Activated CD8-positive, alpha-beta memory T cell treated with anti-CD3 and anti-CD28 coated beads for 24 hours (primary cell): ENCODE results near the gene KIF3A.
A peak's percentile ranks its signal among the peaks of the same experiment; 100 is the strongest.

Source experiments
- DNase-seq: peaks from one replicate; pipeline ENCODE4 v3.0.0-alpha.2; 2020

KIF3A gene

GRCh38 chr5:132770476-132771159 lies 33.3 kb upstream of the KIF3A start:
- no peak for DNase-seq

GRCh38 chr5:132768485-132768868 lies 31.1 kb upstream of the KIF3A start:
- DNase-seq = no peak

GRCh38 chr5:132767150-132767549 lies 29.8 kb upstream of the KIF3A start:
- DNase-seq = no peak

GRCh38 chr5:132766806-132767055 lies 29.4 kb upstream of the KIF3A start:
- DNase-seq = no peak

- DNase-seq = peak; percentile 51
Observed at GRCh38 chr5:132766020-132766805, 28.9 kb upstream of the KIF3A start.

GRCh38 chr5:132765311-132766019 lies 28.1 kb upstream of the KIF3A start:
- peak; percentile 51 for DNase-seq

GRCh38 chr5:132764671-132765238 lies 27.4 kb upstream of the KIF3A start:
- DNase-seq = peak; percentile 45

GRCh38 chr5:132764051-132764450 lies 26.7 kb upstream of the KIF3A start:
- DNase-seq = no peak

- DNase-seq = peak; percentile 48
Observed at GRCh38 chr5:132763181-132764036, 26.1 kb upstream of the KIF3A start.

GRCh38 chr5:132762246-132763000 lies 25.1 kb upstream of the KIF3A start:
- DNase-seq = peak; percentile 51

GRCh38 chr5:132761321-132762240 lies 24.2 kb upstream of the KIF3A start:
- peak; percentile 47 for DNase-seq

GRCh38 chr5:132760601-132761317 lies 23.4 kb upstream of the KIF3A start:
- DNase-seq = peak; percentile 47

- peak; percentile 44 for DNase-seq
Observed at GRCh38 chr5:132760049-132760420, 22.7 kb upstream of the KIF3A start.

GRCh38 chr5:132759114-132760048 lies 22.0 kb upstream of the KIF3A start:
- DNase-seq = peak; percentile 52

- peak; percentile 26 for DNase-seq
Observed at GRCh38 chr5:132758451-132758850, 21.1 kb upstream of the KIF3A start.

GRCh38 chr5:132756542-132756941 lies 19.2 kb upstream of the KIF3A start:
- DNase-seq = peak; percentile 38

GRCh38 chr5:132754947-132755346 lies 17.6 kb upstream of the KIF3A start:
- peak; percentile 45 for DNase-seq

GRCh38 chr5:132754111-132754510 lies 16.8 kb upstream of the KIF3A start:
- DNase-seq = peak; percentile 38
